ENCODE results near the gene FHIT. TPM values are rescaled to one million over a fixed set of nuclear protein-coding genes. Genes with fewer than 3 reads are reported as not detected.

The FHIT gene
- total RNA-seq, 2 donors from 2014 or later = 6.8 to 12.3 TPM

- Histone ChIP-seq H3K4me1 (ENCODE audit: control insufficient read depth, insufficient read depth, low read length) (peaks cover 13% of the 10 kb centered on the region), H3K9me3 (ENCODE audit: control insufficient read depth, low read length) (no peaks in the 10 kb centered on the region), H3K36me3 (ENCODE audit: control insufficient read depth, insufficient read depth, low read length) (no peaks in the 10 kb centered on the region), H3K27me3 (ENCODE audit: control insufficient read depth, insufficient read depth, low read length, poor library complexity, severe bottlenecking) (no peaks in the 10 kb centered on the region), H3K9ac (ENCODE audit: extremely low read depth, low read length, poor library complexity, severe bottlenecking) (no peak overlapping the region), H3K4me3 (ENCODE audit: low read length) (no peak overlapping the region), H3K27ac (ENCODE audit: low read depth, low read length) (no peak overlapping the region)
- Mint-ChIP-seq H3K4me3 (no peak overlapping the region), H3K36me3 (ENCODE audit: low read depth) (no peaks in the 10 kb centered on the region), H3K27ac (no peak overlapping the region), H3K27me3 (ENCODE audit: insufficient read depth) (no peaks in the 10 kb centered on the region), H3K9me3 (no peaks in the 10 kb centered on the region), H3K4me1 (peaks cover 54% of the 10 kb centered on the region)
- no peak for DNase-seq
- WGBS, 2 experiments (ENCODE audit: insufficient coverage in 1 of 2, insufficient read length in 1 of 2) = 100% methylated on average over 1 of the region's 1 CpG; no CpG with 5 or more reads in 1 of the 2 experiments
- no peak for TF ChIP-seq CTCF (conservative IDR thresholded peaks at IDR 0.05)
Measured at GRCh38 chr3:59816312-59816711, 1434.9 kb downstream of the FHIT start.

- no peaks in the 10 kb centered on the region for H3K9me3 ChIP-seq (ENCODE audit: control insufficient read depth, low read length)
- Mint-ChIP-seq H3K27ac (peak overlapping the region; percentile 46), H3K4me1 (peaks cover 63% of the 10 kb centered on the region), H3K4me3 (no peak overlapping the region), H3K36me3 (ENCODE audit: low read depth) (no peaks in the 10 kb centered on the region), H3K9me3 (no peaks in the 10 kb centered on the region), H3K27me3 (ENCODE audit: insufficient read depth) (no peaks in the 10 kb centered on the region)
- DNase-seq = peak; percentile 72
- no peaks in the 10 kb centered on the region for H3K27me3 ChIP-seq (ENCODE audit: control insufficient read depth, insufficient read depth, low read length, poor library complexity, severe bottlenecking)
- H3K36me3 ChIP-seq (ENCODE audit: control insufficient read depth, insufficient read depth, low read length) = no peaks in the 10 kb centered on the region
- peaks cover 17% of the 10 kb centered on the region for H3K4me1 ChIP-seq (ENCODE audit: control insufficient read depth, insufficient read depth, low read length)
- no peak overlapping the region for H3K27ac ChIP-seq (ENCODE audit: low read depth, low read length)
- peak; percentile 17 for TF ChIP-seq CTCF (conservative IDR thresholded peaks at IDR 0.05)
- WGBS, 2 experiments (ENCODE audit: insufficient coverage in 1 of 2, insufficient read length in 1 of 2) = 24 to 25% methylated on average over 3 to 7 of the region's 7 CpGs
- H3K9ac ChIP-seq (ENCODE audit: extremely low read depth, low read length, poor library complexity, severe bottlenecking) = no peak overlapping the region
- no peak overlapping the region for H3K4me3 ChIP-seq (ENCODE audit: low read length)
Measured at GRCh38 chr3:59813148-59813538, 1438.1 kb downstream of the FHIT start.

GRCh38 chr3:59812237-59813147 is 1438.8 kb downstream of the FHIT start:
- Mint-ChIP-seq H3K9me3 (no peaks in the 10 kb centered on the region), H3K4me3 (no peak overlapping the region), H3K4me1 (peaks cover 57% of the 10 kb centered on the region), H3K27me3 (ENCODE audit: insufficient read depth) (no peaks in the 10 kb centered on the region), H3K27ac (peak overlapping the region; percentile 12), H3K36me3 (ENCODE audit: low read depth) (no peaks in the 10 kb centered on the region)
- Histone ChIP-seq H3K27ac (ENCODE audit: low read depth, low read length) (no peak overlapping the region), H3K9ac (ENCODE audit: extremely low read depth, low read length, poor library complexity, severe bottlenecking) (no peak overlapping the region), H3K4me3 (ENCODE audit: low read length) (peak overlapping the region; percentile 1), H3K9me3 (ENCODE audit: control insufficient read depth, low read length) (no peaks in the 10 kb centered on the region), H3K36me3 (ENCODE audit: control insufficient read depth, insufficient read depth, low read length) (no peaks in the 10 kb centered on the region), H3K4me1 (ENCODE audit: control insufficient read depth, insufficient read depth, low read length) (peaks cover 17% of the 10 kb centered on the region), H3K27me3 (ENCODE audit: control insufficient read depth, insufficient read depth, low read length, poor library complexity, severe bottlenecking) (no peaks in the 10 kb centered on the region)
- DNase-seq = no peak
- TF ChIP-seq CTCF (conservative IDR thresholded peaks at IDR 0.05) = peak; percentile 59
- WGBS, 2 experiments (ENCODE audit: insufficient coverage in 1 of 2, insufficient read length in 1 of 2) = 64 to 73% methylated on average over 8 to 11 of the region's 11 CpGs
